MCF 10A (cell line): ENCODE measurements around the gene TADA3. TPM values are rescaled to one million over a fixed set of nuclear protein-coding genes. Genes with fewer than 3 reads are reported as not detected.

Source experiments
- BruUV-seq: library from RNA; stranded (reverse); fragments of 400-500 nt; replicated peaks from 2 replicates; lab custom pipeline; 2021; lab: Mats Ljungman, UMichigan
- CTCF ChIA-PET: fragments of 300-600 bp; sonication (Branson Sonifier 250); formaldehyde crosslinking; extraction: SDS; loops from one replicate; lab custom pipeline; 2021; ENCODE audit warnings: antibody characterized with exemption, inconsistent platforms; lab: Yijun Ruan, JAX
- POLR2A ChIA-PET: fragments of 300-600, 350-650 bp; sonication (Branson Sonifier 250); formaldehyde crosslinking; extraction: SDS; loops from one replicate; lab custom pipeline; 2020; ENCODE audit warnings: antibody characterized with exemption, inconsistent platforms; lab: Yijun Ruan, JAX
- DNase-seq: peaks from one replicate; pipeline ENCODE4 v3.0.0-alpha.2; 2018; ENCODE audit not compliant: unreplicated experiment
- H3K27ac Mint-ChIP-seq: one replicate; pipeline ENCODE4 v1.8.0; 2022; ENCODE audit warnings: mild to moderate bottlenecking, low read depth, mixed read lengths; ENCODE audit not compliant: unreplicated experiment
- H3K27me3 Mint-ChIP-seq: one replicate; pipeline ENCODE4 v1.8.0; 2022; ENCODE audit warnings: mixed read lengths; ENCODE audit not compliant: insufficient read depth, unreplicated experiment
- H3K36me3 Mint-ChIP-seq: one replicate; pipeline ENCODE4 v1.8.0; 2022; ENCODE audit warnings: mild to moderate bottlenecking, moderate library complexity, mixed read lengths; ENCODE audit not compliant: insufficient read depth, unreplicated experiment
- H3K4me1 Mint-ChIP-seq: one replicate; pipeline ENCODE4 v1.8.0; 2022; ENCODE audit warnings: mixed read lengths; ENCODE audit not compliant: insufficient read depth, unreplicated experiment
- H3K4me3 Mint-ChIP-seq: one replicate; pipeline ENCODE4 v1.8.0; 2022; ENCODE audit warnings: mild to moderate bottlenecking, moderate library complexity, mixed read lengths; ENCODE audit not compliant: unreplicated experiment
- H3K9me3 Mint-ChIP-seq: one replicate; pipeline ENCODE4 v1.8.0; 2022; ENCODE audit warnings: mixed read lengths; ENCODE audit not compliant: unreplicated experiment
- CTCF ChIP-seq: fragments of 200-600 bp; IDR thresholded peaks from one replicate; pipeline ENCODE4 v1.8.0; 2022; ENCODE audit warnings: antibody characterized with exemption, mild to moderate bottlenecking; ENCODE audit not compliant: unreplicated experiment
- intact Hi-C: fragments of 100-400 bp; cut with micrococcal nuclease; formaldehyde crosslinking; loops from 2 replicates; pipeline ENCODE4 v1.14.1; 2022
- total RNA-seq: library from RNA; stranded (reverse); gene quantifications from 2 replicates; pipeline ENCODE4 v1.2.3, GENCODE V29; 2022

Gene TADA3
- total RNA-seq, 1 experiment from 2014 or later: 77.1 TPM

GRCh38 chr3:9803494-9803893 lies 11.2 kb upstream of the TADA3 start:
- POLR2A ChIA-PET: interaction anchor here (2.4 kb wide), 1 partner anchor 10 kb away, joined by 9 read pairs; the partner anchor contains the start of gene ARPC4
- Mint-ChIP-seq H3K27ac (peak overlapping the region; percentile 41), H3K4me3 (no peak overlapping the region), H3K27me3 (no peaks in the 10 kb centered on the region), H3K36me3 (peaks cover 78% of the 10 kb centered on the region), H3K4me1 (no peaks in the 10 kb centered on the region), H3K9me3 (no peaks in the 10 kb centered on the region)
- intact Hi-C loops: no loop called here
- TF ChIP-seq CTCF: no peak
- DNase-seq: no peak
- CTCF ChIA-PET: interaction anchor here (0.5 to 1.4 kb wide), 4 partner anchors 87 to 379 kb away, joined by 3 to 6 read pairs (median 3); no protein-coding TSS in a partner anchor
- no TSS peak for BruUV-seq

- CTCF ChIA-PET: interaction anchor here (0.6 to 1.0 kb wide), 4 partner anchors 9 to 394 kb away, joined by 3 to 5 read pairs (median 4); no protein-coding TSS in a partner anchor
- Mint-ChIP-seq H3K4me3 (no peak overlapping the region), H3K27me3 (no peaks in the 10 kb centered on the region), H3K4me1 (peaks cover under 1% of the 10 kb centered on the region), H3K9me3 (no peaks in the 10 kb centered on the region), H3K36me3 (peaks cover 98% of the 10 kb centered on the region), H3K27ac (no peak overlapping the region)
- TF ChIP-seq CTCF: no peak
- intact Hi-C loops: no loop called here
- POLR2A ChIA-PET: no interaction called here
- no peak for DNase-seq
- BruUV-seq: no TSS peak
These were observed 8.3 kb upstream of the TADA3 start for GRCh38 chr3:9800529-9800928.

GRCh38 chr3:9797196-9797945 lies 5.1 kb upstream of the TADA3 start:
- Mint-ChIP-seq H3K36me3 (peaks cover 76% of the 10 kb centered on the region), H3K4me1 (peaks cover 18% of the 10 kb centered on the region), H3K27ac (no peak overlapping the region), H3K27me3 (no peaks in the 10 kb centered on the region), H3K4me3 (no peak overlapping the region), H3K9me3 (no peaks in the 10 kb centered on the region)
- ChIA-PET CTCF (no interaction called here), POLR2A (interaction anchor here (0.9 to 1.0 kb wide), 2 partner anchors 12 to 38 kb away, joined by 3 read pairs; no protein-coding TSS in a partner anchor)
- TF ChIP-seq CTCF: no peak
- intact Hi-C loops: no loop called here
- no peak for DNase-seq
- BruUV-seq: no TSS peak

GRCh38 chr3:9795207-9795606 lies 2.9 kb upstream of the TADA3 start:
- intact Hi-C loops: no loop called here
- H3K4me1 Mint-ChIP-seq: peaks cover 27% of the 10 kb centered on the region
- TF ChIP-seq CTCF: no peak
- H3K27me3 Mint-ChIP-seq: no peaks in the 10 kb centered on the region
- POLR2A ChIA-PET: interaction anchor here (1.6 kb wide), 1 partner anchor 13 kb away, joined by 5 read pairs; no protein-coding TSS in a partner anchor
- H3K4me3 Mint-ChIP-seq: peak overlapping the region; percentile 54
- no peak for DNase-seq
- H3K9me3 Mint-ChIP-seq: no peaks in the 10 kb centered on the region
- no TSS peak for BruUV-seq
- H3K27ac Mint-ChIP-seq: no peak overlapping the region
- peaks cover 66% of the 10 kb centered on the region for H3K36me3 Mint-ChIP-seq
- CTCF ChIA-PET: interaction anchor here (0.6 to 1.9 kb wide), 4 partner anchors 9 to 151 kb away, joined by 3 to 4 read pairs (median 4); no protein-coding TSS in a partner anchor
